Measurements from ENCODE around the gene RASA4.
"Not testable (repeated sequence)": the region's sequence is repeated elsewhere in the genome, so short reads cannot be mapped to it uniquely, and the experiment has no call there.

RASA4 gene

DNA sequence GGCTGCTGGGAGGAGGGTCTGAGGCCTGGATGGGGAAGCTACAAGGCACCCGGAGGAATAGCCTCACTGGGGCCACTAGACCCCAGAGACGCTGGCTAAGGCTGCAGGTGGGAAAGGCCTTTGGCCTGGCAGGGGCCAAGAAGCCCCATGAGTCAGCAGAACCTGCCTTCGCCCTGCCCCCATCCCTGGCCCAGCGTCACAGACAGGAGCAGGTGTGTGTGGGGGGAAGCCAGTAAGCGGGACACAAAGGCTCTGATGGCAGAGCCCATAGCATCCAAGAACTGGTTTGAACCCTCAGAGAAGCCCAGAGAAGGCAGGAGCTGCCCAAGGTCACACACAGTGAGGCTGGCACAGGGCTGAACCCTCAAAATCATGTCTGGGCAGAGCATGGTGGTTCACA, 9.7 kb downstream of the RASA4 start:
- not testable (repeated sequence) for DNase-seq (ENCODE audit: low spot score)

DNA sequence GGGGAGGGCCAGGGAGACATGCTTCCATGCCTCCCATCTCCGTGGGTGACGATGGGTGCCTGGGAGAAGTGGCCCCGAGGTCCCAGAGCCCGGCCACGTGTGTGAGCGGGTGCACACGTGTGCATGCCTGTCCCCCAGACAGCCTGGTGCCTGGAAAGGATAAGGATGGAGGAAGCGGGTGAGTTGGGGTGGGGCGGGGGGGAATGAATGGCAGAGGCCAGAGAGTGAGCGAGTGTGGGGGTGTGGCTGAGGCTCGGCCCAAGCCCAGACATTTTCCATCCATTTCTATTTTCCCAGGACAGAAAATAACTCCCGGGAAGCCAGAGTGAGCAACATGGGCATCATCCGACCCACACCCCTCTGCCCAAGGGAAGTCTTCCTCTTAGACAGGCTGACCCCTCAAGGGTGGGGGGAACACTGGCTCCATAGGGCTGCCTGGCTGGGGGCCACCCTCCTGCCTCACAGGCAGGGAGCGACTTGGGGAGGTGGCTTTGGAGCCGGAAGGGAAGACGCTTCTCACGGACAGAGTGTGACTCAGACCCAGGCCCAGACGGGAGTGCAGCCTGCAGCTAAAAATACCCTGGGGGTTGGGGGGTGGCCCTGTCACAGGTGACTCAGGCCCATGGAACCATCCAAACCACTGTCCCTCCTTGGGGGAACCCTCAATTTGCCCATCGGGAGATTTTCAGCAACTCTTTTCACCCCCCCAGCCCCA, 12.0 kb downstream of the RASA4 start:
- DNase-seq (ENCODE audit: low spot score) = not testable (repeated sequence)

DNA sequence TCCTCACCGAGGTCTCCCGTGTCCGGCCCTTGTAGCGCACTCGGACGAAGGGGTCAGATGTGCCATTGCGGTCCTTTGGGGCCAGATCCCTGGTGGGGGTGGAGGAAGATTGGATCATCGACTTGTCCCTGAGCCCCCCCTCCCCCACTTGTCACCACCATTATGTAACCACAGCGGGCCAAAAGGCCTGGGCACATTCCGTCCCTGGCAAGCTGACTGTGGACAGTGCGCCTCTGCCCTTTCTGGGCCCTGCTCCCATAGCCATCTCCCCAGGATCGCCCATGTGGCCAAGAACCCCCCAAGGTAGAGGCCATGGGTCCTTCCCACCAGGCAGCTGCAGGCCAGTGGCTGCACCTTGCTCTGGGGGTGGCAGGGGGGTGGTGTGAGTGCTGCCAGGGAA, 14.2 kb downstream of the RASA4 start:
- DNase-seq (ENCODE audit: low spot score) = not testable (repeated sequence)

DNA sequence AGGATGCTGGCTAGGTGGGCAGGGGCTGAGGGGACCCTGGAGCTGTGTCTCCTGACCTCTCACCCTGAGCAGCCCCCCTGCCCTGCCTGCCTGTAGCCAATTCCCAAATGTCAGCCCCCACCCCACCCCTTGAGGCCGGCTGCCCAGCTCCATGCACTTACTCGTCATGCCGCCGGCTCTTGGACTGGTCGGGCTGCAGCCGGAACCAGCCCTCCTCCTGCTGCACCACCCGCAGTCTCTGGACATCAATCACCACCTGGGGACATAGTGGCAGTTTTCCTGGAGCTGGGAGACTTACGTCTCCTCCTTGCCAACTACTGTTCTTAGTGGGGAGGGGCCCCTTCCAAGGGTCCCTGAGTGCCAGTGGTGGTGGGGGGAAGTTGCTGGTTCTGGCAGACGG, 16.9 kb downstream of the RASA4 start:
- DNase-seq (ENCODE audit: low spot score) = not testable (repeated sequence)

DNA sequence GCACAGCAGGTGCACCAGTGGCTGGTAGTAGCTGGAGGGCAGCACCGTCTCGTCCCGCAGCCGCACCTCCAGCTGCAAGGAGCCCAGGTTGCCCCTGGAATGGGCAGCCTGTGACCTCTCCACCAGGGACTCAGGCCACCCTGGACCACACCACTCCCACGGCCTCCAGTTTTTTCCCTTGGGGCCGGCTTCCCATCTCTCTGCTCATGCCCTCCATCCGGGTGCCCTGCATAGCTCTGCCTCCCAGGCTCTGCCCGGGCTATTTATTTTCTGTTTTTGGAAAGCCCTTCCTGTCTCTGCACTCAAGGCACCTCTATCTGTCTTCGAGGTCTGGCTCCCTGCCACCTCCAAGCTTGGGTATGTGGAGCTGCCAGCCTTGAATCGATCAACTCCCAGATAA, 20.5 kb downstream of the RASA4 start:
- not testable (repeated sequence) for DNase-seq (ENCODE audit: low spot score)

DNA sequence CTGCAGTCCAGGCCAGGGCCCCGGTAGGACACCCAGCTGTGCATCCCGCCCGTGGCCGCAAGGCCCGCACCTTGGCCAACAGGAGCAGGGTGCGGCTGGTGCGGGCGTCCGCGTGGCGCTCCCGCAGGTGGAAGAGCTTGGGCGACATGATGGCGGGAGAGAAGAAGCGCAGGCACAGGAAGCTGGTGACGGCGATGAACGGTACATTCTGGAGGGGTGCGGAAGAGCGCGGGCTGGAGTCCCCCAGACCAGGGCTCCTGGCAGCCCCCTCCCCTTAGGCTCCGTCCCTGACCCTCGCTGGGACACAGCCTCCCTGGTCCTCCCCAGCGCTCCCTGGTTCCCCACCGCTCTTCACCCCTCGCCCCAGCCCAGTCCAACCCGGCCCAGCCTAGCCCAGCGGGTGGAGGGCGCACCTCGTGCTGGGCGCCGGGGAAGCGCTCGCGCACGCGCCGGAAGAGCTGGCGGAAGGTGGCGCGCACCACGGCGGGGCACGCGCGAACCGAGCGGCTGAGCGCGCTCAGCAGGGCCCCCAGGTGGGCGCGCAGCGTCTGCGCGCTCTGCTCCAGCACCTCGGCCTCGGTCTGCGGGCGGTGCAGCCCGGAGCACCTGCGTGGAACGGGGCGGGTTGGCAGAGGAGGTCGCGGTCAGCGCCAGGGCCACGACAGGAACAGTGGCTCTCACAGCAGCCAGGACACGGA, 22.8 kb downstream of the RASA4 start:
- not testable (repeated sequence) for DNase-seq (ENCODE audit: low spot score)

DNA sequence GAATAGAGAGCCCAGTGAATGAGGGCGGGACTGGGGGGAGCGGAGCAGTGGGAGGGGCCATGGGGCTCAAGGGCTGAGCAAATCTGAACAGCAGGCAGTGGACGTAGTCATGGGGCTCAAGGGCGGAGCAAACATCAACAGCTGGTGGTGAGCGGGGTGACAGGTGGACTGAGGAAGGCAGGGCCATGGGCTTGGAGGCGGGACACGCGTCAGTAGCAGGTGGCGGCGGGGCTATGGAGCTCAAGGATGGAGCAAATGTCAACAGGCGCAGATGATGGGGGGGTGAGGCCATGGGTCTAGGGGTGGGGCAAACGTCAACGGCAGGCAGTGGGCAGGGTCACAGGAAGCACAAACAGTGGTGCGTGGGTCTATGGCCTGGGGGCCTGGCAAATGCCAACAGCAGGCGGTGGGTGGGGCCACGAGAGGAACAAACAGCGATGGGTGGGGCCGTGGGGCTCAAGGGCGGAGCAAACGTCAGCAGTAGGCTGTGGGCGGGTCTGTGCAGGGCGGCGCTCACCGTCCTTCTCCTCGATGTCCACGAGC, 24.0 kb downstream of the RASA4 start:
- not testable (repeated sequence) for DNase-seq (ENCODE audit: low spot score)

DNA sequence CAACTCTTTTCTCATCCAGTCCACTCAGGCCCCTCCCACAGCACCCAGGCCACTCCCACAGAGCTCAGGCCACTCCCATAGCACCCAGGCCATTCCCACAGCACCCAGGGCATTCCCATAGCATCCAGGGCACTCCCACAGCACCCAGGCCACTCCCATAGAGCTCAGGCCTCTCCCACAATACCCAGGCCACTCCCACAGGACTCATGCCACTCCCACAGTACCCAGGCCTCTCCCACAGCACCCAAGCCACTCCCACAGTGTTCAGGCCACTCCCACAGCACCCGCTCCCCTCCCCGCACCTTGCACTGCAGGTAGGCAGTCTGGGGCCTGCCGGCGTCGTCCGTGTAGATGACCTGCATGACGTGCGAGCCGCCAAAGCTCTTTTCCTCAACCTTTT, 26.7 kb downstream of the RASA4 start:
- not testable (repeated sequence) for DNase-seq (ENCODE audit: low spot score)

DNA sequence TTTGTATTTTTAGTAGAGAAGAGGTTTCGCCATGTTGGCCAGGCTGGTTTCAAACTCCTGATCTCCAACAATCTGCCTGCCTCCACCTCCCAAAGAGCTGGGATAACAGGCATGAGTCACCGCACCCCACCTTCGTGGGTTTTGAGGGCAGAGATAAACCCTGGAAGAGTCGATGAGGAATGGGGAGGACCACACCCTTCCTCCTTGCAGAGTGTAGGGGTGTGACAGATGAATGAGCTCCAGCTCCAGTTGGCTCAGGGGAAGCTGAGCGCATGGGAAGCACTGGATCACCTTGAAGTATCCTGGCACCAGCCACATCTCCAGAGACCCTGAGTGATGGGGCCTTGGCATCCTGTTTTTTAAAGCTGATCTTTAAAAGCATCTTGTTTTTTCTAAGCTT, 33.1 kb downstream of the RASA4 start:
- not testable (repeated sequence) for DNase-seq (ENCODE audit: low spot score)

DNA sequence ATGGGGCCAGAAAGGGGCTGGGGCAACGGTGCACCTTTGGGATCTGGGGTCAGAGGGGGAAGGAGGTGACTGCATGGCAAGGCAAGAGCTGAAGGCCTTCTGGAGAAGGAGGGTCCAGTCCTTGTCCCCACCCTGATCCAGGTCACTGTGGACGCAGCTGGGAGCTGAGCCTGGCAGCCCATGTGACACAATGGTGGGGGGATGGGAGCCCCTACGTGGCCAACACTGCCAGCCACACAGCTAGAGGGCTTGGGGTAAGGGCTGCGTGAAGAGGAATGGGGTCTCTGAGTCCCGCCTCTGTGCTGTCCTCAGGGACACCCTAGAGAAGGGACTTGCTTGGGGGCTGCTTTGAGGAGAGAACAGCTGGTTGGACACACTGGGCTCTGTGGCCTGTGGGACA, 34.8 kb downstream of the RASA4 start:
- not testable (repeated sequence) for DNase-seq (ENCODE audit: low spot score)

DNA sequence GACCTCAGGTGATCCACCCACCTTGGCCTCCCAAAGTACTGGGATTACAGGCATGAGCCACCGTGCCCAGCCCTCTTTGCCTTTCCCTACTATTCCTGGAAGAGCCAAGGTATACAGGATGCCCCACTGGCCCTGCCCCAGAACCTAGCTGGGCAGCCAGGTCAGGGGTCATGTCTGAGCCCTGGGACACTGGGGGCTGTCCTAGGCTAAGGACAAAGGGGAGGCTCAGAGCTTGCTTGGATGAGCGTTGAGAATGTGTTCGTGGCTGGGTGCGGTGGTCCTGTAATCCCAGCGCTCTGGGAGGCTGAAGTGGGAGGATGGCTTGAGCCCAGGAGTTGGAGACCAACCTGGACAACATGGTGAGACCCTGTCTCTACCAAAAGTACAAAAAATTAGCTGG, 38.1 kb downstream of the RASA4 start:
- not testable (repeated sequence) for DNase-seq (ENCODE audit: low spot score)

DNA sequence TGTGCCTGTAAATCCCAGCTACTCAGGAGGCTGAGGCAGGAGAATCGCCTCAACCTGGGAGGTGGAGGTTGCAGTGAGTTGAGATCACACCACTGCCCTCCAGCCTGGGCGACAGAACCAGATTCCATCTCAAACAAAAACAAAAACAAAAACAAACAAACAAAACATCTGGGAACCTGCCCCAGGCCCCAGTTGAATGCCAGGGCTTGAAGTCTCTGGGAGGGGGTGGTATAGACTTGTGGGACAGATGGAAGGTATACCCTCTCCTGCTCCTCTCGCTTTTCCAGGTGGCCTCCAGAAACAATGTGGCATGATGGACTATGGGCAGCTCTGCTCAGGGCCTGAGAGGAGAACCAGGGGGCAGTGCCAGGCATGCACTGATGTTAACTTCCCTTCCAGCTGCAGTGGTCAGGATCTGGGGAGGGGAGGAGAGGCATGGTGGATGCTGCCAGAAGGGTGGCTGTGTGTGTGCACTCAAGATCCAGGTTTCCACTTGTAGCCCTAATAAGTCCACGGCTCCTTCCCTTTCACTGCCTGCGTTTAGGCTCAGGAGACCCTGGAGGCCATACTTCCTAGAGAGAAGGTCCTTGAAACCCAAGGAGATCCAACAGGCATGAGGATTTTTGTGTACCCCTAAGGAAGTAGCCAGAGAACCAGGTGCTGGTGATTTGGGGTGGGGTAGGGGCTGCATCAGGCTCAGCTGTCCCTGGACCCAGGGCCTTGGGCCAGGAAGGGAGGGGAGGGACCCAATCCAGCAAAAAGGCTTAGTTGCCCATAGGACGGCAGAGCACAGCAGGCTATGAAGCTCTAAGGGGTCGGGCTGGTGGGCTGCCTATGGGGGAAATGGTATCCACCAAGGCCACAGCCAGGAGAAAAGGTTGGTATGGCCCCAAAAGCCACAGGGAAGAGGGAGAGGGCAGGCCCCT, 39.0 kb downstream of the RASA4 start:
- DNase-seq (ENCODE audit: low spot score) = not testable (repeated sequence)

DNA sequence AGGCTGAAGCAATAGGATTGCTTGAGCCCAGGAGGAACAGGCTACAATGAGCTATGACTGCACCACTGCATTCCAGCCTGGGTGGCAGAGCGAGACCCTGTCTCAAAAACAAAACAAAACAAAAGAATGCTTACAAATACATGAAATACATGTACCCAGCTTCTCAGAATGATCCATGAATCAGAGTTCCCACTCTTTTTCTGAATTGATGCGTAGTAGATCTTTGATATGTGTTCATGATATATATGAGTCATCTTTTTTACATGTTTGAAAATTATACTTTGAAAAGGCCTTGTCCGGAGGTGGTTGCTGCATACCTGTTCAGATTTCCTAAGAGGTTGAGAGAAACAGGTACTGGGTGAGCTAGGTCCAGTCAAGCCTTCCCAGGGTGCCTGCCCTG, 40.2 kb downstream of the RASA4 start:
- not testable (repeated sequence) for DNase-seq (ENCODE audit: low spot score)

DNA sequence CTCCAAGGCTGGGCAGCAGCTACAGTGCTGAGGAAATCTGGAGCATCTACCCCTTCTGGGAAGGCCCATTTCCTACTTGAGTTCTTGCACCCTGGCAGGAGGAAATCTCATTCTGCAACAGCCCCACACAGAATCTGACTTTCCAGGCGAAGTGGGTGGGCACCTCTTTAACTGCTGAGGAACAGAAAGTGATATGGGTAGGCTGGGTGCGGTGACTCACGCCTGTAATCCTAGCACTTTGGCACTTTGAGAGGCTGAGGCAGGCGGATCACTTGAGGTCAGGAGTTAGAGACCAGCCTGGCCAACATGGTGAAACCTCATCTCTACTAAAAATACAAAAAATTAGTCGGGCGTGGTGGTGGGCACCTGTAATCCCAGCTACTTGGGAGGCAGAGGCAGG, 41.9 kb downstream of the RASA4 start:
- DNase-seq (ENCODE audit: low spot score) = not testable (repeated sequence)

DNA sequence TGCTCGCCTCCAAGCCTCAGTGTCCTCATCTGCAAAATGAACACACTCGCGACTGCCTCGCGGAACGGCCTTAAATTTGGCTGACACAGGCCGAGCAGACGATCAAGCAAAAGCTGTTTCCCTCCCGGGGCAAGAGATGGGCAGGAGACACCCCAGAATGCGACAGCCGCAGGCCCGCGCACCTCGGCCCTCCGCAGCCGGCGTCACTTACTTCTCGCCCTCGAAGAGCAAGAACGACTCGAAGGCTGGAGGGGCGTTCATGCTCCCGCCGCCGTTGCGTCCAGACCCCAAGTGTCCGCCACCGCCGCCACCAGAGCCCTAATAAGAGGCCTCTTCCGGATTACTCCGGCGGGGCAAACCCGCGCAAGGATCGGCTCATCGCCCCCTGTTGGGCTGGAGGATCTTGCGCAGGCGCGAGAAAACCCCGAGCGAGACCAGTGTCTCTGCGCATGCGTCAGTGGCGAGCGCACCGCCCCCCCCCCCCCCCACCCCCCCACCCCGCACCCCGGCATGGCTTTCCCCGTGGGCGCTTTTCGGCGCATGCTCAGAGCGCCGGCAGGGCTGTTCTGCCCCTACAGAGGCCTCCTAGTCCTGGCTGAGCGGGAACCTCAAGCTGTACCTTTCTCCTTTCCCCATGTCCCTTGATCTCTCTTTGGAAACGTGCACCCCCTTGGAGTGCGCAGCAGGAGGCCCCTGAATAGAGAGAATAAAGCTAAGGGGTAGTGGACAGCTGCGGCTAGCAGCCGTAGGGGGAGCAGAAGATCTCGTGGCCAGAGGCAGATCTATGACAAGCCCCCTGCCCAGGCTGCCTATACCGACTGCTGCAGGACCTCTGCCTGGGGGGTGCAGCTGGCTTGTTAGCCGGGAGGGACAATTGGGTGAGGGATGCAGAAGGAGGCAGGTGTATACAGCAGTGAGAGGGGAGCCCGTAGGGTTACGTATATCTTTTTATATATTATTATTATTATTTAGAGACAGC, 44.0 kb downstream of the RASA4 start, which contains the start of gene POLR2J3:
TSS of gene POLR2J3 (minus strand) at position 323 of the 979 bp plus-strand sequence. CDS start at position 261, 62 bp downstream.
- DNase-seq (ENCODE audit: low spot score) = not testable (repeated sequence)

DNA sequence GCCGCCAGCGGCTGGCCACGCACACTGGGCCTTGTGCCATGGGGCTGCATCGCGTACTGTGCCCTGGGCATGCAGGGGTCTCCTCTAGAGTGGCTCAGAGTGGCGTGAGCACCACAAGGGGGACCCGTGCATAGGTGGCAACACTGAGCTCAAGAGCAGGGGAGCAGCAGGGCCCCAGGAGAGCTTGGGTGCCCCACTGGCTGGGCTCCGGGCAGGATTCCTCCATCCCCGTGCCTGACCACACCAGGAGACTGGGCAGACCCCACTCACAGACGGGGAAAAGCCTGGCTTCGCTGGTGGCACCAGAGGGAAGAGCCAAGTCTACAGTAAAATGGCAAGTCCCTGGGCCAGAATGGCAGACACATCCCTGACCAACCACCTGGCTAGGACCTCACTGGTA, 47.9 kb downstream of the RASA4 start:
- not testable (repeated sequence) for DNase-seq (ENCODE audit: low spot score)

DNA sequence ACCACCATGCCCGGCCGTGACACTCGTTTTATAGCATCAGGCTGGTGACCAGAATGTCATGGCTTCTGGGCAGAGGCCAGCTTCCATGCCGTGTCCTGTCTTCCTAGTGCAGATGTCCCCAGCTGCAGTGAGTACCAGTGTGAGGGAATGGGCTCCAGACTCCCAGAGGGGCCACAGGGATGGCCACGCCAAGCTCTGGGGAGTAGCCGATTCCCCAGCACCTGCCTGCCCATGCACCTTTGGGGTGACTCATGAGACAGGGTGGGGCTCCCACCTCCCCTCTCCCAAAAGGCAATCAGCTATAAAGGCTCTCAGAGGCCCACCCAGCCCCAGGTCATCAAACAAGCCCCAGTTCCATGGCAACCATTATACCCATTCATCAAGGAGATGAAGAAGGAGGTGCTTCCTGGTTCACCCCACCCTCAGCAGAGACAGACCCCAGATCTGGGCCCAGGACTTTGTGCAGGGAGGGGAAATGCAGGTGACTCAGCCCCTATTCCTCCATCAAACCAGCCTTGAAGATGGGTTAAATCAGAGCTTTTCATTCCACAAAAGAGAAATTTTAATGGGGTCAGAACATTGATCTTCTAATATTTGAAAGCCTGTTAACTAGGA, 65.6 kb downstream of the RASA4 start, which contains the start of gene SPDYE2:
TSS of gene SPDYE2 (plus strand) at position 419 of the 615 bp plus-strand sequence. CDS start 2,030 bp downstream, outside the sequence.
- DNase-seq (ENCODE audit: low spot score) = not testable (repeated sequence)

DNA sequence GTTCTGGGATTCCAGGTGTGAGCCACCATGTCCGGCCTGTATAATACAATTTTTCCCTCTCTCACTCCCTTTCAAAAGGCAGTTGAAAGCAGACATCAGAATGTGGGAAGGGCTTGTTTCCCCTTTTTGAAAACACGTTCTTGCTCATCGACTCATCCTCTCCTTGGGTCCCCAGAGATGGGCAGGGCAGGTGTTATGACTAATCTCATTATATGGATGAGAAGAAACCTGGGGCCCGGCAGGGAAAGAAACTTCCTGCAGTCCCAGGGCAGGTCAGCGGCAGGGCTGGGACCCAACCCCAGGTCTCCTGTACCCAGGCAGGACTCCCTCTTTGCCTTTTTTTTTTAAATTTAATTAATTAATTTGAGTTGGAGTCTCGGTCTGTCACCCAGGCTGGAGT, 70.2 kb downstream of the RASA4 start:
- DNase-seq (ENCODE audit: low spot score) = not testable (repeated sequence)

DNA sequence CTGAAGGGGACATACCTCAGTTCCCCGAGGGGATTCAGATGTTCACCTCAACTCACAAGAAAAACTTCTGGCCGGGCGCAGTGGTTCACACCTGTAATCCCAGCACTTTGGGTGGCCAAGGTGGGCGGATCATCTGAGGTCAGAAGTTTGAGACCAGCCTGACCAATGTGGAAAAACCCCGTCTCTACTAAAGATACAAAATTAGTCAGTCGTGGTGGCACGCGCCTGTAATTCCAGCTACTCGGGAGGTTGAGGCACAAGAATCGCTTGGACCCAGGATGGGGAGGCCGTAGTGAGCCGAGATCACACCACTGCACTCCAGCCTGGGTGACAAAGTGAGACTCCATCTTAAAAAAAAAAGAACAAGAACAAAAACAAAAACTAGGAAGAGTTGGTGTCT, 71.3 kb downstream of the RASA4 start:
- DNase-seq (ENCODE audit: low spot score) = not testable (repeated sequence)

DNA sequence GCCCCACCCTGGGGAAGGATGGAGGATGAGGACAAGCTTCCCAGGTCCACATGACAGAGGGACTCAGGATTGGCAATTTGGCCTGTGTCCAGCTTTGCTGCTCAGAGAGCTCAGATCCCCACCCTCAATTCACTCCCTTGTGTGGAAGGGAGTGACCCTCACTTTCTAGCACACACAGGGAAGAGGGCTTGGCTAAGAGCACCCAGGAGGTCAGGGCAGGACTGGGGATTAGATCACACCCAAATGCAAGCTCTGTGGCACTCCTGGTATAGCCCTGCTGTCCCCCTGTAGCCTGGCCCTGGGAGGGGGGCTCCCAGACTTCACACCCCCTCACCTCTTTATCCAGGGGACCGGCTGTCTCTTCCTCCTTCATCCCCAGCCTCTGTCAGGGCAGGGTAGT, 72.2 kb downstream of the RASA4 start:
- not testable (repeated sequence) for DNase-seq (ENCODE audit: low spot score)

Measured in GM03348 (cell line).